Measurements from ENCODE around the gene SLC25A51. TPM values are rescaled to one million over a fixed set of nuclear protein-coding genes. Genes with fewer than 3 reads are reported as not detected.

Gene SLC25A51
- total RNA-seq, 1 experiment from 2014 or later = 23.4 TPM

GRCh38 chr9:37946041-37946440, 42.1 kb upstream of the SLC25A51 start:
- H3K27ac ChIP-seq (ENCODE audit: low read length) = no peak overlapping the region
- no peak for DNase-seq (ENCODE audit: low read depth, low spot score)
- no TSS peak for BruUV-seq (replicated peaks)
- H3K4me1 ChIP-seq (ENCODE audit: control insufficient read depth, insufficient read depth, low read length) = peaks cover 30% of the 10 kb centered on the region
- POLR2A ChIA-PET = no interaction called here
- TF ChIP-seq CTCF (IDR thresholded peaks at IDR 0.05) (no peak), SIN3A (IDR thresholded peaks at IDR 0.05; ENCODE audit: borderline replicate concordance, insufficient read depth, low read depth, low read length) (no peak), REST (IDR thresholded peaks at IDR 0.05; ENCODE audit: insufficient read depth in 1 of 2, low read depth in 2 of 2, low read length in 1 of 2) (no peak), POLR2AphosphoS5 (IDR thresholded peaks at IDR 0.05; ENCODE audit: low read depth, low read length) (no peak), TCF7L2 (IDR thresholded peaks at IDR 0.05; ENCODE audit: low read depth, low read length) (no peak)
- H3K9me3 ChIP-seq (ENCODE audit: control insufficient read depth, insufficient read depth, low read depth, low read length) = no peaks in the 10 kb centered on the region
- in situ Hi-C loops (cut with HindIII; ENCODE audit: low pct_unique_long_range_greater_than_20kb, low sequenced_read_pairs) (no loop called here), intact Hi-C loops (cut with micrococcal nuclease; ENCODE audit: unreplicated experiment) (no loop called here)
- ATAC-seq = no peak
- CTCF ChIA-PET = no interaction called here
- no peak overlapping the region for H3K4me3 ChIP-seq (ENCODE audit: low read depth in 2 of 2, low read length in 2 of 2)
- no peaks in the 10 kb centered on the region for H3K27me3 ChIP-seq (ENCODE audit: control insufficient read depth, insufficient read depth, low read length)
- no peaks in the 10 kb centered on the region; the same call in none of the 2 replicates for H3K36me3 ChIP-seq (ENCODE audit: control insufficient read depth, insufficient read depth, low read length)

- intact Hi-C loops (cut with micrococcal nuclease; ENCODE audit: unreplicated experiment) = no loop called here
- in situ Hi-C loops (cut with HindIII; ENCODE audit: low pct_unique_long_range_greater_than_20kb, low sequenced_read_pairs) = no loop called here
- H3K36me3 ChIP-seq (ENCODE audit: control insufficient read depth, insufficient read depth, low read length) = no peaks in the 10 kb centered on the region; the same call in none of the 2 replicates
- no peak for TF ChIP-seq SIN3A (IDR thresholded peaks at IDR 0.05; ENCODE audit: borderline replicate concordance, insufficient read depth, low read depth, low read length)
- no peak for TF ChIP-seq POLR2AphosphoS5 (IDR thresholded peaks at IDR 0.05; ENCODE audit: low read depth, low read length)
- no peak for TF ChIP-seq REST (IDR thresholded peaks at IDR 0.05; ENCODE audit: insufficient read depth in 1 of 2, low read depth in 2 of 2, low read length in 1 of 2)
- no peak for TF ChIP-seq TCF7L2 (IDR thresholded peaks at IDR 0.05; ENCODE audit: low read depth, low read length)
- TF ChIP-seq CTCF (IDR thresholded peaks at IDR 0.05) = no peak
- no peaks in the 10 kb centered on the region for H3K27me3 ChIP-seq (ENCODE audit: control insufficient read depth, insufficient read depth, low read length)
- peaks cover 33% of the 10 kb centered on the region for H3K4me1 ChIP-seq (ENCODE audit: control insufficient read depth, insufficient read depth, low read length)
- CTCF ChIA-PET = no interaction called here
- H3K27ac ChIP-seq (ENCODE audit: low read length) = peak overlapping the region; percentile 17; the same call in 1 of the 2 replicates
- DNase-seq (ENCODE audit: low read depth, low spot score) (no peak), ATAC-seq (no peak)
- no peak overlapping the region for H3K4me3 ChIP-seq (ENCODE audit: low read depth in 2 of 2, low read length in 2 of 2)
- POLR2A ChIA-PET = no interaction called here
- BruUV-seq (replicated peaks) = no TSS peak
- H3K9me3 ChIP-seq (ENCODE audit: control insufficient read depth, insufficient read depth, low read depth, low read length) = no peaks in the 10 kb centered on the region
These were observed 40.9 kb upstream of the SLC25A51 start for GRCh38 chr9:37944671-37945481.
